Ovary (tissue), 9 donors: ENCODE results near the gene STXBP1. TPM values are rescaled to one million over a fixed set of nuclear protein-coding genes. Genes with fewer than 3 reads are reported as not detected.

Experiments used
- DNase-seq, 5 donors: peaks; one replicate each; pipeline ENCODE4 v3.0.0-alpha.2; 2019 to 2020
- H3K27ac ChIP-seq, 2 donors: fragments of 200-600 bp; one replicate each; pipeline versions ENCODE4 v1.5.1 to v1.8.0; 2019 to 2022
- H3K27me3 ChIP-seq: fragments of 200-600 bp; one replicate; pipeline ENCODE4 v1.8.0; 2022
- H3K36me3 ChIP-seq: fragments of 200-600 bp; sonication (generic); one replicate; pipeline ENCODE4 v1.5.1; 2019
- H3K4me1 ChIP-seq: one replicate; pipeline ENCODE4 v1.8.1; 2013; ENCODE audit warnings: mild to moderate bottlenecking, moderate library complexity; ENCODE audit not compliant: insufficient read depth
- H3K4me3 ChIP-seq: fragments of 200-600 bp; sonication (generic); one replicate; pipeline ENCODE4 v1.5.1; 2017
- H3K9me3 ChIP-seq, 2 donors: fragments of 200-600 bp in 1 of 2; sonication (generic) in 1 of 2; one replicate each; pipeline versions ENCODE4 v1.5.1 to v1.8.1; 2013 to 2019; ENCODE audit warnings: mild to moderate bottlenecking in 1 of 2, moderate library complexity in 1 of 2
- CTCF ChIP-seq, 3 donors: fragments of 450-650 bp in 2 of 3; fragments of 200-600 bp in 1 of 3; IDR thresholded peaks; one replicate each; pipeline versions ENCODE4 v1.5.1 to v1.8.0; 2016 to 2022; ENCODE audit warnings: antibody characterized with exemption in 3 of 3, mild to moderate bottlenecking in 1 of 3
- EP300 ChIP-seq: sonication (generic); formaldehyde crosslinking; IDR thresholded peaks from one replicate; pipeline ENCODE4 v1.6.1; 2017; ENCODE audit warnings: antibody characterized with exemption
- POLR2A ChIP-seq: fragments of 450-650 bp; IDR thresholded peaks from one replicate; pipeline ENCODE4 v1.6.1; 2017; ENCODE audit warnings: antibody characterized with exemption, mild to moderate bottlenecking, moderate library complexity
- WGBS, 3 donors: extraction: QIAGEN DNeasy Blood & Tissue Kit in 1 of 3; methylation state at CpG; one replicate each; pipeline versions ENCODE4 v1.1.5 to v1.1.7; 2013 to 2017; 5-methylcytosine and 5-hydroxymethylcytosine counted together
- intact Hi-C, 4 donors: fragments of 100-400 bp; cut with DNase I; formaldehyde crosslinking; loops; one replicate each; pipeline versions ENCODE4 v1.11.0 to v1.15.1; 2022 to 2023
- polyA plus RNA-seq, 2 donors: library from polyadenylated mRNA; stranded (reverse); fragments of 200-250 nt in 1 of 2; fragments of 350-450 nt in 1 of 2; fragmentation: Illumina TruSeq in 1 of 2; extraction: RNeasy Lipid Tissue Mini Kit (QIAGEN cat#74804) in 1 of 2; gene quantifications; one replicate each; pipeline ENCODE4 v1.2.3, GENCODE V29; 2013 to 2014
- total RNA-seq, 7 donors: library from RNA; depleted of rRNA in 2 of 7; stranded (reverse); fragments of >200 nt in 2 of 7; fragmentation: NEBNext Ultra II Directional in 3 of 7; extraction: Animal tissue kit (Norgen Biotek cat#: 25700) in 3 of 7; gene quantifications; one replicate each; pipeline versions ENCODE4 v1.1.0 to v1.2.4, GENCODE V29; 2016 to 2023
- donor health status: DM: no; HTN: no; CAD: no; lungs with moderate emphysema.
- donor health status: DM: no; HTN: no; CAD: no.
- donor health status: Bipolar disorder and iron deficiency.
- donor health status: DM: yes; HTN: yes; CAD: no.
- donor health status: DM: no; HTN: no; CAD: no.
- donor health status: DM: yes; HTN: yes; CAD: no.

STXBP1 gene
- total and polyA plus RNA-seq, 9 donors = 18.8 to 102 (median 75.7) TPM

GRCh38 chr9:127731938-127732337, 119.9 kb downstream of the STXBP1 start:
- no peaks in the 10 kb centered on the region for H3K27me3 ChIP-seq
- no peaks in the 10 kb centered on the region for H3K36me3 ChIP-seq
- no peak overlapping the region for H3K4me3 ChIP-seq
- H3K4me1 ChIP-seq = peaks cover 6% of the 10 kb centered on the region
- intact Hi-C loops = loop anchor here (2.0 to 5.0 kb wide), 3 partner anchors 140 to 145 kb away; no protein-coding TSS in a partner anchor
- DNase-seq = no peak
- TF ChIP-seq CTCF (IDR thresholded peaks at IDR 0.05) (no peak), POLR2A (no peak), EP300 (no peak)
- no peaks in the 10 kb centered on the region for H3K9me3 ChIP-seq
- H3K27ac ChIP-seq = no peak overlapping the region
- WGBS, 3 donors = 58 to 70% (median 64%) methylated on average over 13 to 16 of the region's 16 CpGs

GRCh38 chr9:127732444-127732843, 120.4 kb downstream of the STXBP1 start:
- H3K36me3 ChIP-seq = no peaks in the 10 kb centered on the region
- intact Hi-C loops = loop anchor here (2.0 to 5.0 kb wide), 3 partner anchors 140 to 145 kb away; no protein-coding TSS in a partner anchor
- no peak overlapping the region for H3K4me3 ChIP-seq
- DNase-seq = no peak
- WGBS, 3 donors = 87 to 92% (median 92%) methylated on average over 21 of the region's 21 CpGs
- H3K27ac ChIP-seq = no peak overlapping the region
- H3K4me1 ChIP-seq = peaks cover 6% of the 10 kb centered on the region
- H3K27me3 ChIP-seq = no peaks in the 10 kb centered on the region
- no peak for TF ChIP-seq CTCF (IDR thresholded peaks at IDR 0.05)
- TF ChIP-seq POLR2A = no peak
- TF ChIP-seq EP300 = no peak
- H3K9me3 ChIP-seq = no peaks in the 10 kb centered on the region

- H3K27me3 ChIP-seq = no peaks in the 10 kb centered on the region
- intact Hi-C loops = loop anchor here (2.0 to 5.0 kb wide), 6 partner anchors 51 to 187 kb away; no protein-coding TSS in a partner anchor
- H3K27ac ChIP-seq = no peak overlapping the region
- no peak for DNase-seq
- H3K9me3 ChIP-seq = no peaks in the 10 kb centered on the region
- H3K4me3 ChIP-seq = no peak overlapping the region
- H3K4me1 ChIP-seq = peaks cover 6% of the 10 kb centered on the region
- TF ChIP-seq POLR2A (no peak), EP300 (no peak), CTCF (IDR thresholded peaks at IDR 0.05) (no peak)
- no peaks in the 10 kb centered on the region for H3K36me3 ChIP-seq
- 76 to 92% (median 88%) methylated on average over 2 of the region's 2 CpGs for WGBS, 3 donors
Observed at GRCh38 chr9:127733614-127734013, 121.5 kb downstream of the STXBP1 start.

- Histone ChIP-seq H3K4me3 (peak overlapping the region; percentile 88), H3K27ac (peak overlapping the region; percentile 80 to 88), H3K9me3 (no peaks in the 10 kb centered on the region), H3K4me1 (peaks cover 6% of the 10 kb centered on the region), H3K27me3 (no peaks in the 10 kb centered on the region), H3K36me3 (no peaks in the 10 kb centered on the region)
- DNase-seq = peak in 1 of 5 donors; percentile 53
- WGBS, 3 donors = 23 to 35% (median 25%) methylated on average over 22 of the region's 22 CpGs
- intact Hi-C loops = loop anchor here (2.0 to 5.0 kb wide), 5 partner anchors 51 to 187 kb away; no protein-coding TSS in a partner anchor
- no peak for TF ChIP-seq POLR2A
- no peak for TF ChIP-seq EP300
- no peak for TF ChIP-seq CTCF (IDR thresholded peaks at IDR 0.05)
Observed at GRCh38 chr9:127734247-127734746, 122.2 kb downstream of the STXBP1 start.
